ENCODE data around the gene TBATA.

DNA sequence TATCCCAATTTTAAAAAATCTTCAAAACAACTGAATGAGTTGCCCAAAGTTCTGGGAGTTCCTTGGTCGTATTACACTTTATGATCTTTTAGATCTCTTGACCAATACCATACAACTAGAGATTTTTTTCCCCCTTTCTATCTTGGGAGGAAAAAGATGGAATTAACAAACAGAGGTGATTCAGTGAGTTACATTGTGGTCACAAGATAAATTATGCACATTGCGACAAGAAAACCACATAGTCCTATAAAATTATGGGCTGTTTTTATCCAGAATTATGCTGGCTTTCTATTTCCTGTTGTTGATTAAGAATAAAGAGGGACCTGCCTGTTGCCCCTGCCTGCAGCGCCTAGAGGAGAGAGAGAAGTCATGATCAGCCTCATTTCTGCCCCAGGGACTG, 22.4 kb upstream of the TBATA start:
- no peak for TF ChIP-seq POLR2A (IDR thresholded peaks at IDR 0.05)
- TF ChIP-seq, protein P1, sequence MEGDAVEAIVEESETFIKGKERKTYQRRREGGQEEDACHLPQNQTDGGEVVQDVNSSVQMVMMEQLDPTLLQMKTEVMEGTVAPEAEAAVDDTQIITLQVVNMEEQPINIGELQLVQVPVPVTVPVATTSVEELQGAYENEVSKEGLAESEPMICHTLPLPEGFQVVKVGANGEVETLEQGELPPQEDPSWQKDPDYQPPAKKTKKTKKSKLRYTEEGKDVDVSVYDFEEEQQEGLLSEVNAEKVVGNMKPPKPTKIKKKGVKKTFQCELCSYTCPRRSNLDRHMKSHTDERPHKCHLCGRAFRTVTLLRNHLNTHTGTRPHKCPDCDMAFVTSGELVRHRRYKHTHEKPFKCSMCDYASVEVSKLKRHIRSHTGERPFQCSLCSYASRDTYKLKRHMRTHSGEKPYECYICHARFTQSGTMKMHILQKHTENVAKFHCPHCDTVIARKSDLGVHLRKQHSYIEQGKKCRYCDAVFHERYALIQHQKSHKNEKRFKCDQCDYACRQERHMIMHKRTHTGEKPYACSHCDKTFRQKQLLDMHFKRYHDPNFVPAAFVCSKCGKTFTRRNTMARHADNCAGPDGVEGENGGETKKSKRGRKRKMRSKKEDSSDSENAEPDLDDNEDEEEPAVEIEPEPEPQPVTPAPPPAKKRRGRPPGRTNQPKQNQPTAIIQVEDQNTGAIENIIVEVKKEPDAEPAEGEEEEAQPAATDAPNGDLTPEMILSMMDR (IDR thresholded peaks at IDR 0.05) = no peak

Measured in uterus (tissue), 2 donors.